Measurements from ENCODE around the gene WDR82.

WDR82 gene

DNA sequence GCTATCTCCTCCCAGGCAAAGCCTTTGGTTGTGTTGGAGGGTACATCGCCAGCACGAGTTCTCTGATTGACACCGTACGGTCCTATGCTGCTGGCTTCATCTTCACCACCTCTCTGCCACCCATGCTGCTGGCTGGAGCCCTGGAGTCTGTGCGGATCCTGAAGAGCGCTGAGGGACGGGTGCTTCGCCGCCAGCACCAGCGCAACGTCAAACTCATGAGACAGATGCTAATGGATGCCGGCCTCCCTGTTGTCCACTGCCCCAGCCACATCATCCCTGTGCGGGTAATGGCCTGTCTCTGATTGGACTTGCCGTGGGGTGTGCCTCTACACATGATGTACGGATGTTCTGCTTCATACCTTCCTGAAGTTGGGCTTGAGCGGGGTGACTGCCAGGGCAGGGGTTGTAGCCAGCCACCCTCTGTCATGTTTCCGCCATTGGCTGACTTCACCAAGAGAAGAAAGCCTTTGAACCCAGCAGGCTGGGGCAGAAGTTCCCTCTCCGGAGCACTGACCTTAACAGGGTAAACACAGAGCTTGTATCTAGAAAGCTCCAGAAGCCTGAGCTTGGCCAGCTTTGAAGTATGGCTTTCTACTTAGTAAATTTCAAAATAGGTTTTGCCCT lies 67.1 kb downstream of the WDR82 start:
- Histone ChIP-seq H3K36me3 (ENCODE audit: control insufficient read depth, insufficient read depth, low read length) (no peaks in the 10 kb centered on the region), H3K4me1 (no peaks in the 10 kb centered on the region), H2AFZ (no peak overlapping the region), H3K9me3 (ENCODE audit: control insufficient read depth, low read length) (no peaks in the 10 kb centered on the region), H3K9ac (no peak overlapping the region), H3K4me2 (ENCODE audit: low read length) (no peak overlapping the region), H3K79me2 (no peaks in the 10 kb centered on the region), H3K27me3 (ENCODE audit: control insufficient read depth, insufficient read depth, low read length) (no peaks in the 10 kb centered on the region), H3K4me3 (ENCODE audit: low read depth, low read length) (no peak overlapping the region), H3K27ac (no peak overlapping the region)
- TF ChIP-seq, protein P1, sequence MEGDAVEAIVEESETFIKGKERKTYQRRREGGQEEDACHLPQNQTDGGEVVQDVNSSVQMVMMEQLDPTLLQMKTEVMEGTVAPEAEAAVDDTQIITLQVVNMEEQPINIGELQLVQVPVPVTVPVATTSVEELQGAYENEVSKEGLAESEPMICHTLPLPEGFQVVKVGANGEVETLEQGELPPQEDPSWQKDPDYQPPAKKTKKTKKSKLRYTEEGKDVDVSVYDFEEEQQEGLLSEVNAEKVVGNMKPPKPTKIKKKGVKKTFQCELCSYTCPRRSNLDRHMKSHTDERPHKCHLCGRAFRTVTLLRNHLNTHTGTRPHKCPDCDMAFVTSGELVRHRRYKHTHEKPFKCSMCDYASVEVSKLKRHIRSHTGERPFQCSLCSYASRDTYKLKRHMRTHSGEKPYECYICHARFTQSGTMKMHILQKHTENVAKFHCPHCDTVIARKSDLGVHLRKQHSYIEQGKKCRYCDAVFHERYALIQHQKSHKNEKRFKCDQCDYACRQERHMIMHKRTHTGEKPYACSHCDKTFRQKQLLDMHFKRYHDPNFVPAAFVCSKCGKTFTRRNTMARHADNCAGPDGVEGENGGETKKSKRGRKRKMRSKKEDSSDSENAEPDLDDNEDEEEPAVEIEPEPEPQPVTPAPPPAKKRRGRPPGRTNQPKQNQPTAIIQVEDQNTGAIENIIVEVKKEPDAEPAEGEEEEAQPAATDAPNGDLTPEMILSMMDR (IDR thresholded peaks at IDR 0.05): no peak

DNA sequence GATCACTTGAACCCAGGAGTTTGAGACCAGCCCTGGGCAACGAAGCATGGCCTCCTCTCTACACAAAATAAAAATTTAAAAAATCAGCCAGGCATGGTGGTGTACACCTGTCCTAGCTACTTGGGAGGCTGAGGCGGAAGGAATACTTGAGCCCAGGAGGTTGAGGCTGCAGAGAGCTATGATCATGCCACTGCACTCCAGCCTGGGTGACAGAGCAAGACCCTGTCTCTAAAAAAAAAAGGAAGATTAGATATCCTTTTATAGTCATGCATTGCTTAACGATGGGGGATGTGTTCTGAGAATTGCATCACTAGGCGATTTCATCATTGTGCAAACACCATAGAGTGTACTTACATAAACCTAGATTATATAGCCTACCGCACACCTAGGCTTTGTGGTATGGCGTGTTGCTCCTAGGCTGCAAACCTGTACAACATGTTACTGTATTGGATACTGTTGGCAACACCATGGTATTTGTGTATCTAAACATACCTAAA lies 67.9 kb downstream of the WDR82 start:
- Histone ChIP-seq H3K4me2 (ENCODE audit: low read length) (no peak overlapping the region), H3K27ac (no peak overlapping the region), H3K36me3 (ENCODE audit: control insufficient read depth, insufficient read depth, low read length) (no peaks in the 10 kb centered on the region), H3K79me2 (no peaks in the 10 kb centered on the region), H3K4me3 (ENCODE audit: low read depth, low read length) (no peak overlapping the region), H2AFZ (no peak overlapping the region), H3K27me3 (ENCODE audit: control insufficient read depth, insufficient read depth, low read length) (no peaks in the 10 kb centered on the region), H3K9me3 (ENCODE audit: control insufficient read depth, low read length) (no peaks in the 10 kb centered on the region), H3K4me1 (no peaks in the 10 kb centered on the region), H3K9ac (no peak overlapping the region)
- TF ChIP-seq, protein P1 (IDR thresholded peaks at IDR 0.05): no peak

DNA sequence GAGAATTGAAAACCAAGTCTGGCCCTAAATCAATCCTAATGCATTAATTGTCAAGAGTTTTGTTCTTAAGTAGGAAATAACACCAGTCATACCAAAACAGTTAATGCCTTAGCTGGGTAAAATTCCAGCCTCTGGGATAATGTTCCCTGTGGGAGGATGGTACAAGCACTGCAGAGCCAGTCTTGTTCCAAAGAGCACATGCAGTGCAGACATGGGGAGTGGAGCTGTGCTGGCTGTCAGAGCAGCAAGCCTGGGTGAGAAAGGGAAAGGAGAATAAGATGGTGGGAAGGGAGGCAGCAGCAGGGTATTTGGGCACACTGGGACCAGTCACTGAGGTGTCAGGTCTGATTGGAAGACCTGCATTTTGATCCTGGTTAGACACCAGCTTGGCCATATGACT lies 68.4 kb downstream of the WDR82 start:
- Histone ChIP-seq H3K27me3 (ENCODE audit: control insufficient read depth, insufficient read depth, low read length) (no peaks in the 10 kb centered on the region), H3K9me3 (ENCODE audit: control insufficient read depth, low read length) (no peaks in the 10 kb centered on the region), H2AFZ (no peak overlapping the region), H3K9ac (no peak overlapping the region), H3K27ac (no peak overlapping the region), H3K79me2 (no peaks in the 10 kb centered on the region), H3K36me3 (ENCODE audit: control insufficient read depth, insufficient read depth, low read length) (no peaks in the 10 kb centered on the region), H3K4me2 (ENCODE audit: low read length) (no peak overlapping the region), H3K4me1 (no peaks in the 10 kb centered on the region), H3K4me3 (ENCODE audit: low read depth, low read length) (no peak overlapping the region)
- TF ChIP-seq, protein P1 (IDR thresholded peaks at IDR 0.05): no peak

DNA sequence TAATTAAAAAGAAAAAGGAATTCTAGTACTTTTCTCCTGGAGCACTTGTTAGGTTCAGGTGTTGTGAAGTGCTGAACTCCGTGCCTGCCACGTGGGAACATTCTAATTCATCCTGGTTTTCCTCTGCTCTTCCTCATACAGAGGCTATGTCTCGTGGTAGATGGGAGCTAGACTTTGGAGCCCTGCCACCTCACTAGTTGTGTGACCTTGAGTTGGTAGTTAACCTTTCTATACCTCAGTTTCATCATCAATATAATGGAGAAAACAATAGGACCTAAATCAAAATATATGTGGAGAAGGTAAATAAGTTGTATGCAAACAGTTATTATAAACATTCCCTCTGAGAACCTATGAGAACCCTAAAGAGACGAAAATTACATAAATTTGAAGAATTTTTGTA lies 69.9 kb downstream of the WDR82 start:
- Histone ChIP-seq H3K79me2 (no peaks in the 10 kb centered on the region), H2AFZ (no peak overlapping the region), H3K9me3 (ENCODE audit: control insufficient read depth, low read length) (no peaks in the 10 kb centered on the region), H3K9ac (no peak overlapping the region), H3K4me1 (no peaks in the 10 kb centered on the region), H3K4me2 (ENCODE audit: low read length) (no peak overlapping the region), H3K27me3 (ENCODE audit: control insufficient read depth, insufficient read depth, low read length) (no peaks in the 10 kb centered on the region), H3K4me3 (ENCODE audit: low read depth, low read length) (no peak overlapping the region), H3K36me3 (ENCODE audit: control insufficient read depth, insufficient read depth, low read length) (no peaks in the 10 kb centered on the region), H3K27ac (no peak overlapping the region)
- TF ChIP-seq, protein P1 (IDR thresholded peaks at IDR 0.05): no peak

DNA sequence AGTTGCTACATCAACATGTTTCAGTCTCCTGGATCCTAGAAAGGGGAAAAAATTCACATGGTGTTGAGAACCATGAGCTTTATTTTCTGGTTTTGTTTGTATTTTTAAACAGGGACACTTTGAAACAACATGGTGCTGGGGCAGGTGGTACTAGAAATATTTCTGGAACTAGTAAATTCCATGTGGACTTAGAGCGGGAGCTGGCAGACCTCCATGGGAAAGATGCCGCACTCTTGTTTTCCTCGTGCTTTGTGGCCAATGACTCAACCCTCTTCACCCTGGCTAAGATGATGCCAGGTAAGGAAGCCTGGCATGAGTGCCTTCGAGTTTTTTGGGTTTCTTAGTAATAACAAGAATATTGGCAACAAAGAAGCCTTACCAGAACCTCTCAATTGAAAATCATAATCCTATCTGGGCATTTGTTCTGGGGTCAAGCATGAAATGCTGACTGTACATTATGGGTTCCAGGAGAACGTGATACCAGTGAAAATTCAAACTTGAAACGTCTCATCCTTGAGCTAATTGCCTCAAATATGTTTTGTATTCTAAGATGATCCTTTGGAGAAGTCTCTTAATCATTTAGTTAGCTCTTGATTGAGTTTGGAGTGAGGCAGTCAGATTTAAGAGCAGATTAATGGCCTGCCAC lies 72.6 kb downstream of the WDR82 start:
- TF ChIP-seq, protein P1 (IDR thresholded peaks at IDR 0.05): no peak
- H3K36me3 ChIP-seq (ENCODE audit: control insufficient read depth, insufficient read depth, low read length): no peaks in the 10 kb centered on the region
- no peak overlapping the region for H3K4me2 ChIP-seq (ENCODE audit: low read length)
- H2AFZ ChIP-seq: no peak overlapping the region
- no peaks in the 10 kb centered on the region for H3K27me3 ChIP-seq (ENCODE audit: control insufficient read depth, insufficient read depth, low read length)
- H3K9me3 ChIP-seq (ENCODE audit: control insufficient read depth, low read length): no peaks in the 10 kb centered on the region
- no peak overlapping the region for H3K4me3 ChIP-seq (ENCODE audit: low read depth, low read length)
- H3K79me2 ChIP-seq: no peaks in the 10 kb centered on the region
- no peaks in the 10 kb centered on the region for H3K4me1 ChIP-seq
- H3K27ac ChIP-seq: no peak overlapping the region
- H3K9ac ChIP-seq: no peak overlapping the region

Measured in parathyroid adenoma (tissue), 2 donors.